CD4-positive, alpha-beta T cell treated with Interleukin-4 for 4 hours (primary cell): Measurements from ENCODE around the gene ARRB1.
"Not testable (repeated sequence)": the region's sequence is repeated elsewhere in the genome, so short reads cannot be mapped to it uniquely, and the experiment has no call there.

Experiments
- DNase-seq: peaks from one replicate; pipeline ENCODE4 v3.0.0-alpha.2; 2020

ARRB1 gene

DNA sequence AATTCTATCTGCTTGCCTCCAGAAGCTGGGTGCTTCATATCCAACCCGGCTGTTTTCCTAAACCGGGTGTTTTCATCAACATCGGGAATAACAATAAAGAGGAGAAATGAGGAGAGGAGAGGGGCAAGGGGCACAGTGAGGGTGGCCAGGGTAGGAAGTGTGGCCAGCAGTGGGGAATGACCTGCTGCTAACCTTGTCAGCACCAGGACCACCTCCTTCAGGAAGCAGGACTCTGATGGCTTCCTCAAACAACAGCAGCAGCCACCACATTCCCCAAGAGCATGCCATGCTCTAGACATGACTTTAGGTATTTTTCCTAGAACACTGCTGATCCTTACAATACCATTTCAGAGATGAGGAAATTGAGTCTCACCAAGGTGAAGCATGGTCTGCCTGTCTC lies 58.5 kb downstream of the ARRB1 start:
- no peak for DNase-seq

DNA sequence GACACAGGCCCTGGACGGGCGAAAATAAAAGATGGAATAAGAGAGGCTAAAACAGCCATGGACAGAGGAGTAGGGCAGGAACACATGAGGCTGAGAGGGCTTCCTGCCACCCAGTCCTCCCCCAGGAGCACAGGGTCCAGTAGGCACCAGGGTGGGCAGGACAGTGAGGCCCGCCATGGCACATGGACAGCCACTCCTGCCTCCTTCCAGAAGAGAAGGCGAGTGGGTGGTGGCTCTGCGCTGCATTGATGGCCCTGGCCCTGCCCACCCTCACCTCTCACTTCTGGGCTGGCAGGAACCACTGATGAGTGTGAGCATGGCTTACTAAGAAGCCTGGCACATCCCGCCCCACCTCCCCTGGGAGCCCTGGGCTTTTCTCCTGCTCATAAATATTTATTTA lies 59.7 kb downstream of the ARRB1 start:
- no peak for DNase-seq

DNA sequence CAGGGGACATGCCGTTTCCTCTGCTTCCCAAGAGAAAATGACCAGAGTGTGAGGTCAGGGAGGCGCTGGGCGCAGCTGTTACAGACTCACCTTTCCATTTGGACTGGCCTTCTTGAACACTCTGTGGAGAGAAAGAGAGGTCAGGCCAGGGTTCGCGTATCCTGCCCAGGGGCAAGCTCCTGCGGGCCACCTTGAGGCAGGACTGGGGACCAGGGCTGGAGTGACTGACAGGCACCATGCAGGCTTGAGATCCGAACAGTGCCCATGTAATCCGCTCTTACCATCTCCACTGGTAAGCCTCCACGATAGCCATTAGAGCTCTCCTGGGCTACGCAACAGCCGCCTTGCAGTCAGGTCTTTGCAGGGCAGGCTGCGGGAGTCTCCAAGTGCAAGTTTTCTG lies 61.5 kb downstream of the ARRB1 start:
- no peak for DNase-seq

DNA sequence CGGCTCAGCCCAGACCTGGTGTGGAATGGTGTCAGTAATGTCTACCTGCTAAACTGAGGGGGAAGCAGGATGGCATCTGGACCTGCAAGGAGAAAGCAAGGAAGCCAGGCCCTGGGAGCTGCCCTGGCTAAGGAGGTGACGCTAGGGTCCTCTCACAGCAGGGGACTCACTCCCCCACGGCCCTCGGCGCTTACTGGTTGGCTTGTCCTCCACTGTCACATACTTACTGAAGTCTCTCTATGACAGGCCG lies 62.0 kb downstream of the ARRB1 start:
- no peak for DNase-seq

DNA sequence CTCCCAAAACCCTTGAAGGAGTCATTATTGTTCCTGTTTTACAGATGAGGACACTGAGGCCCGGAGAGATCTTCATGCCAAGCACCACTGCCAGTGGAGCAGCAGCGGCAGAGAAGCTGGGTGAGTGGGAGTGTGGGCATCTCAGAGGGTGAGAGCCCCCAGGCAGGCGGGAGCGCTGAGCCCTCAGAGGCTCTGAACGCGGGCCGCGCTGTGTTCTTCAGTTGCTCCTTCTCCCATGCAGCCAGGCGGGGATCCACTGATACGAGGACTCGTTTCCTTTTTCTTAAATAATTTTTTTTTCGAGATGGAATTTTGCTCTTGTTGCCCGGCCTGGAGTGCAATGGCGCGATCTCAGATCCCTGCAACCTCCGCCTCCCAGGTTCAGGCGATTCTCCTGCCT lies 63.9 kb downstream of the ARRB1 start:
- no peak for DNase-seq

DNA sequence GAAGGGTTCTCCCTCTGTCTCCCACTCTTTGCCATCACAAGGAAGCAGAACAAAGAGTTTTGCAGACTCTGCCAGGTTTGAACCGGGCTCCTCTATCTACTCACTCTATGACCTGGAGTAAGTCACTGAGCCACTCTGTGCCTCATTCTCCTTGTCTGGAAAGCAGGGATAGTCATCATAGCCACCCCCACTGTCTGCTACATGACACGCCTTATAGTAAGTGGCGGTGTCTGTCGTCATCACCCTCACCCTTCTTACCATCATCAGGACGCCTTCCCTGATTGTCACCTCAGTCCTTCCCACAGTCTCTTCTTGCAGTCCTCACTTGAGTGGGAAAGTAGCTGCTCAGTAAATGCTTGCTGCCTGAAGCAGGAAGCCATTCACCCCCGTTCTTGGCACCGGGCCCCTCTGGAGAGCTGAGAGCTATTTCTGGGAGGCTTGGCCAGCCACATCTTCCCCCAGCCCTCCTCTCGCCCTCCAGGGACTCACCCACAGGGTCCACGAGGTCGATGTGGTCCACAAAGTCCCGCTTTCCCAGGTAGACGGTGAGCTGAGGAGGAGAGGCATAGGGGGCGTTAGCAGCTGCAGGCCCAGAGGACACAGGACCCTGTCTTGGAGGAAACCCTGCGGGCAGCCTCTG lies 64.5 kb downstream of the ARRB1 start:
- no peak for DNase-seq

DNA sequence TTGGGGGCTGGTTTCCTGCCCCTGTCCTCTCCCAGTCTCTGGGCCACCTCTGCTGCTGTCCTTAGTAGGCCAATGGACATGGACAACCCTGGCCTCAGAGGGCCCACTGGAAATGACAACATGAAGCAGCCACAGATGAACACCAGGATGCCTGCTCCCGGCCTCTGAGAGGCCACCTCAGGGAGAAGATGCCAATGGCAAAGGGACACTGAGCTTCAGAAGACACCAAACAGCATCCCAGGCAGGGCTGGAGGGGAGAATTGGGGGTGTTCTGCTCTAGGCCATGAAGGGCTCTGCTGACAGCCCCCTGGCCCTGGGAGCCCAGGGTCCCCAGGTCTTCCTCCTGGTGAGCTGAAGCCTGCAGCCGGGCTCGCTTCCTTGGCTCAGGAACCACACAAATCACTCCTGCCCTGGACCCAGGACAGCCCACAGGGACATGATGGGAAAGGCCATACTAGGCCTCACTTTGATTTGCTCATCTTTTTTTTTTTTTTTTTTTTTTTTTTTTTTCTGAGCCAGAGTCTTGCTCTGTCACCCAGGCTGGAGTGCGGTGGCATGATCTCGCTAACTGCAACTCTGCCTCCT lies 65.6 kb downstream of the ARRB1 start:
- no peak for DNase-seq

DNA sequence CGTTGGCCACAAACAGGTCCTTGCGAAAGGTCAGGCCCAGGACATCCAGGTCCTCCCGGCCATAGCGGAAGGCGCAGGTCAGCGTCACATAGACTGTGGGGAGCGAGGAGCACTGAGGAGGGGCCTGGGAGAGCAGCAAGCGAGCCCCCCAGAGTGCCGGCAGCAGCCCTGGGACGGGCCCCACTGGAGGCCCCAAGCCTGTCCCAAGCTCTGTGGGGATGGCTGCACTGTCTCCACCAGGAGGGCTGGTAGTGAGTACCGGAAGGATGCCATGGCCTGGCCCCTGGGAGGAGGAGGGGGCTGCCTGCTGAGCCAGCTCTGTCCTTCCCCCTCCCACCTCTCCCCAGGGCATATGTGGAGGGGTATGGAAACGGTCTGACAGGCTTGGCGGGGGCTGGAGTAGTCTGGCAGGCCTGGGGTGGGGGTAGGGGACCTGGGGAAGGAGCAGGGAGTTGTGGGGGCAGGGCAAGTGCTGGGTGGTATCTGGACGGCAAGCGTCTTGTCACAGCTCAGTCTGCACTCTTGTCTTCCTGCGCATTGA lies 68.0 kb downstream of the ARRB1 start:
- no peak for DNase-seq

DNA sequence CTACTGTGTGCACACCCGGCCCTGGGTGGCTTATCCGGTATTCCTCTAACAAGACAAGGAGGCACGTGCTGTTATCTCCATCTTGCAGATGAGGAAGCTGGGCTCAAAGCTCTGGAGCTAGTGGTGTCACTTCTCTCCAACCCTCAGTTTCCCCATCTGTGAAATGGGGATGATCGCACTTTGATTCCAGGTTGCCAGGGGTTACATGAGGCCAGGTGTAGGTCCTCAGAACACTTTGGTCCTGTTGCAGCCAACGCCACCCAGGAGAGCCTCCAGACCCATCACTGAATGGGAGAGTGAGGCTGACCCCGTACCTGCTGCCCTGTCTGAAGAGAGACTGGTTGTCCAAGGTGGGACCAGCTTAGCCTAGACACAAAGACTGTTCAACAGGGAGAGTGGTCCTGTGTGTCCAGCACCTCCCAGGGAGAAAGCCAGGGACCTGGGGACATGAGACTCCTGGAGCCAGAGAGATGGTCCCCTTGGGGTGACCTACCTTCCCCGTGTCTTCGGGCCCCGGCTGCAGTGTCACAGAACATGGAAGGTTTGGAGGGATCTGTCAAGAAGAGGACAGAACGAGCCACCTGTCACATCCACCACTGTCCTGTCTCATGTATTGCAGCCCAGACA lies 69.9 kb downstream of the ARRB1 start:
- no peak for DNase-seq

DNA sequence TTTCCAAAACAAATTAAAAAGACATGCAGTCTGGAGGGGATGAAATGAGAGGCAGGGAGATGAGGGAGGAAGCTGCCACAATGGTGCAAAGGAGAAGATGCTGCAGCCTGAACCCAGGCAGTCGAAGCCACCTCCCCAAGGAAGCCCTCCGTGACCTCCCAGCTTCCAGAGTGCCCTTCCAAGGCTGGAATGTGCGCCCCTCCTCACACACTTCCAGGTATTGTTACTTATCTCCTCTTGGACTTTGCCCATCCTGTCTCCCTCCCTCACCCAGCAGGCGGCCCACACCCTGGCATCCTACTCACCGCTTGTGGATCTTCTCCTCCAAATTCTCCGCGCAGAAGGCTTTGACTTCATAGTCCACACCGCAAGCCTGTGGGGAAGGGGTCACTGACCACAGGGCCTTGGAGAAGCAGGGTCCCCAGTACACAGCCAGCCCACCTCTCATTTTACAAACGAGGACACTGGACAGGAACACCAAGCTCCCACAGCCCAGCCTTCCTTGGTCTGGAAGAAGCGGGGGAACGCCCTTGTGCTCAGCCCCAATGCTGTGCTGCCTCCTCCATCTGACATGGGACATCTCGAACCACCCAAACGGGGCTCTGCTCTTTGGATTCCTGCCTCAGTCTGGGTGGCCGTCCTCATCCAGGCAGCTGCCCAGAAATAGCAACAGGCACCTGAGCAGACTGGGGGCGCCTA lies 70.5 kb downstream of the ARRB1 start:
- no peak for DNase-seq

DNA sequence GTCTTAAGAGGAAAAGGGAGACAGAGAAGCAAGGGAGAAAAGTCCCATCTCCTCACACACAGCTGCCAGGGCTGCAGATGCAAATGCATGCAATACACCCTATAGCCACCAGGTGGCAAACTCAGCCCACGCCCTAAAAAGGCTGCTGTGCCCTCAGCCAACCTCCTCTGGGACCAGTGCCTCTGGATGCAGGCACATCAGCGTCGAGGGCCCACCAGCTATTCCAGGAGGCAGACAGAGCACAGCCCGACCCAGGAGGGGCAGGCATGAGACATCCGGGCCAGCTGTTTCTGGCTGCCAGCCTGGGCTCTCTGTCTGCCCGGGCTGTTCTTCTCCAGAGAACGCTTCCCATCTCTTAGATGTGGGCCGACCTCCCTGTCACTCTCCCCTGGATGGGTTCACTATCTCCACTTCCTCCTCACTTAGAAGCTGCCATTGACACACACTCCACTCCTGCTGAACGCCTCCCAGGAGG lies 71.2 kb downstream of the ARRB1 start:
- peak; percentile 68 for DNase-seq

DNA sequence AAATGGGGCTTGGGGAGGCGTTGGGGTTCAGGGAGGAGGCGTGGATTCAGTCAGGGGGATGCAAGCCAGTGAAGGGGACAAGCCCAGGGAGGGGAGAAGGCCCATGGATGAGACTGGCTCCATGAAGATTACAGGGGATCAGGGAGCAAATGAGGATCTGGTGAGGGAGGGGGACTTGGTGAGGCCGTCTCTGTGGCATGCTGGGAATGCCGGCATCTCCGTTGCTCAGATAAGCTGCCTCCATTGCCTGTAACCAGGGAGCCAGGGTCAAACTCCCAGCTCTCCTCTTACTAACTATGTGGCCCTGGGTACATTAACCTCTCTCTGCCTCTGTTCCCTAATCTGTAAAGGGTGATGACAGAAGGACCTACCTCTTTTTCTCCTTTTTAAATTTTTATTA lies 72.2 kb downstream of the ARRB1 start:
- DNase-seq, result no peak

DNA sequence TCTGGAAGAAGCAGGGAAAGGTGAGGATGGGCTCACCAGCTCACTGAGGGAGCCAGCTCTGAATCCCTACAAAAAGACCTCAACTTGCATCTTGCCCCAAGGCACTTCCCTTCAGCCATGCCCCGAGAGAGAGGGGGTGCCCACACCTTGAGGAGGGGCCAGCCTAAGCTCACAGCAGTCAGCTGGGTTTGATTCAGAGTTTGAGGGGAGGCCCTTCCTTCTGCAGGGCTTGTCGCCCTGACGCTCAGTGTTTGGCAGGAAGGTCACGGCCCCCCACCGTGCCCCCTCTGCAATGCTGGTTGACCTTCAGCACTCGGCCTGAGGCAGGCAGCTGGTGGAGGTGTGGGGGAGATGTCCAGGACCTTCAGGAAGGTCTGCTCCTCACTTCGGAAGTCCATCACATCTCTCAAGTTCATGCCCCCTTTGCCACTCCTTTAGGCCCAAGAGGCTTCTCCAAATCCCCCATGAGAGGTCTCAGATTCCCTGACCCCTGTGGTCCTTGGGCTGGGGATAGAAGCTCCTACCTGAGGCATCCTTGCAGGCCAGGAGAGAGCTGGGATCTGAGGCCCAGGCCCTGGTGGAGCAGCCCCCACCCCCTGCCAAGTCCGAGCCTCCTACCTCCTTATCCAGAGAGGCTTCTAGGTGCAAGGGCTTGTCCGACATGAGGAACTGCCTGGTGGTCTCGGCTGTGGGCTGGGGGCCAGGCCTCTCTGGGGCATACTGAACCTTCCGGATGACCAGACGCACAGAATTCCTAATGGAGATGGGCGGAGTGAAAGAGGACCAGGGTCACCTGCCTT lies 73.3 kb downstream of the ARRB1 start:
- no peak for DNase-seq

DNA sequence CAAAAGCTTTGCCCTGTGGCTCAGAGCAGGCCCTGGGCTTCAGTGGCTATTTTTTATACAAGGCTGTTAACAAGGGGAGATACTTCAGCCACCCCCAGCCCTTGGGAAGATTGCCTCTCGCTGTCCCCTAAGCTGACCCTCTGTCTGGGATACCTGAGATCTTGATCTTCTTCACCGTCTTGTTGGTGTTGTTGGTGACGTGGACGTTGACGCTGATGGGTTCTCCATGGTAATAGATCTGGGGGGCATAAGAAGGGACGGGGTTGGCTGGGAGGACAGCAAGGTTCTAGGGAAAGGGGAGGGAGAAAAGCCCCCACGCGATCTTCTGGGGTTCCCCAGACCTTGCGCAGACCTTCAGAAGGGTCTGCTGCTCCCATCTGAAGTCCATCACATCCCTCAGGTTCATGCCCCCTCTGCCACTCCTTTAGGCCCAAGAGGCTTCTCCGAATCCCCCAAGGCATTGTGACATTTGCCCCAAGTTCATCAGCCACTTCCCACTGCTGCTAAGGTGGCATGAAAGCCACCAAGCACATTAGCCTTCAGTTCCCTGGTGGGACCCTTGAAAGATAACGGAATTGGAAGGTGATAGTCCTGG lies 74.2 kb downstream of the ARRB1 start:
- no peak for DNase-seq

DNA sequence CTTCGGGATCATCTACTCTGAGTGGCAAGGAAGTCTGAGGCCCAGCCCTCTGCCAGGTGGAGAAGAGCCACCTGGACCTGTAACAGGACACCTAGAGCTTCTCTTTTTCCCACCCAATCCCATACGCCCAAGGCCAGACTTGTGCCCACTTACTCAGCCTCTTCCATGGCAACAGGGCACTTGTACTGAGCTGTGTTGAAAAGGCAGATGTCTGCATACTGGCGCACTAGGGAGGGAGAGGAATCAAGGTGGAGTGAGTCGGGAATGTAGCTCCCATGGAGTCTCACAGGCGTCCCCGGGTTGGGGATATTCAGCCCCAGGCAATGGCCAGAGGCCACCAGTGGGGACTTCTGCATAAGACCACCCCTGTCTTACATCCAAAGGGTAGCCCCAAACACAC lies 74.8 kb downstream of the ARRB1 start:
- no peak for DNase-seq

DNA sequence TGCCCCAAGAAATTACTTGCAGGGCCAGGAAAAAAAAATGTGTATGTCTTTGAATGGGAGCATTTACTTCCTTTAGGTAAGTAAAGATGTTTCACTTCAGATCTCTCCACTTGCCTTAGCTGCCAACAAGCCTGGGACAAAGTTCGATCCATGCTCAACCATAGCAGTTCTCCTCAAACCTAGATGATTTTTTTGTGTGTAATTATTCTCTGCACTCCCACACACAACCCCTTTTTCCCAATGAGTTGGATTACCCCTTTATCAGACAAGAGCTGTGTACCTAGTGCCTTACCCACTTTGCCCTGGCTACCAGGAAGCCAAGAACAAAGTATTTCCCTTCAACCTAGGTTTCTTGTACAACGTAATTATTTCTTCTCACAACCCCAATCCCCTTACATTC lies 75.3 kb downstream of the ARRB1 start:
- DNase-seq, result peak; percentile 6

DNA sequence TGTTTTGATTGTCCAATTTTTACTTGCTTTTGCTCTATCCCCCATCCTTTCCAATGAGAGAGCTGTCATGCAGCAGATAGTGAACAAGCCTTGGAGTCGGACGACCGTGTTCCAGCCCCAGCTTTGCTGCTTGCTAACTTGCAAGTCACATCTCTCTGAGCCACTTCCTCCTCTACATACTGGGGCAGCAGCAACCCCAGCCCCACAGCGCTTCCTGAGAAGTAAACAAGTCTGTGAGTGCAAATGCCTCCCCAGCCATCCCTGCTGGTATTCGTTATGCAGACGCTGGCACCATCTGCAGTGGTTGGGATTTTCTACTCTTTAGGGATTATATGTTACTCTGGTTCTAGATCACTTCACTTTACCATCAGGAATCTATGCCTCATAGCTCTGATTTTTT lies 75.9 kb downstream of the ARRB1 start:
- peak; percentile 90 for DNase-seq

DNA sequence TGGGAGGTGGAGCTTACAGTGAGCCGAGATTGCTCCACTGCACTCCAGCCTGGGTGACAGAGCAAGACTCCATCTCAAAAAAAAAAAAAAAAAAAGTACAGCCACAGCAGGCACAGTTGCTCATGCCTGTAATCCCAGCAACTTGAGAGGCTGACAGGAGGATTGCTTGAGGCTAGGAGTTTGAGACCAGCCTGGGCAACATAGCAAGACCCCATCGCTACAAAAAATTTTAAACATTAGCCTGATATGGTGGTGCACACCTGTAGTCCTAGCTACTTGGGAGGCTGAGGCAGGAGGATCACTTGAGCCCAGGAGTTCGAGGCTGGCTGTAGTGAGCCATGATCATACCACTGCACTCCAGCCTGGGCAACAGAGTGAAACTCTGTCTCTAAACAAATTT lies 76.7 kb downstream of the ARRB1 start:
- not testable (repeated sequence) for DNase-seq

DNA sequence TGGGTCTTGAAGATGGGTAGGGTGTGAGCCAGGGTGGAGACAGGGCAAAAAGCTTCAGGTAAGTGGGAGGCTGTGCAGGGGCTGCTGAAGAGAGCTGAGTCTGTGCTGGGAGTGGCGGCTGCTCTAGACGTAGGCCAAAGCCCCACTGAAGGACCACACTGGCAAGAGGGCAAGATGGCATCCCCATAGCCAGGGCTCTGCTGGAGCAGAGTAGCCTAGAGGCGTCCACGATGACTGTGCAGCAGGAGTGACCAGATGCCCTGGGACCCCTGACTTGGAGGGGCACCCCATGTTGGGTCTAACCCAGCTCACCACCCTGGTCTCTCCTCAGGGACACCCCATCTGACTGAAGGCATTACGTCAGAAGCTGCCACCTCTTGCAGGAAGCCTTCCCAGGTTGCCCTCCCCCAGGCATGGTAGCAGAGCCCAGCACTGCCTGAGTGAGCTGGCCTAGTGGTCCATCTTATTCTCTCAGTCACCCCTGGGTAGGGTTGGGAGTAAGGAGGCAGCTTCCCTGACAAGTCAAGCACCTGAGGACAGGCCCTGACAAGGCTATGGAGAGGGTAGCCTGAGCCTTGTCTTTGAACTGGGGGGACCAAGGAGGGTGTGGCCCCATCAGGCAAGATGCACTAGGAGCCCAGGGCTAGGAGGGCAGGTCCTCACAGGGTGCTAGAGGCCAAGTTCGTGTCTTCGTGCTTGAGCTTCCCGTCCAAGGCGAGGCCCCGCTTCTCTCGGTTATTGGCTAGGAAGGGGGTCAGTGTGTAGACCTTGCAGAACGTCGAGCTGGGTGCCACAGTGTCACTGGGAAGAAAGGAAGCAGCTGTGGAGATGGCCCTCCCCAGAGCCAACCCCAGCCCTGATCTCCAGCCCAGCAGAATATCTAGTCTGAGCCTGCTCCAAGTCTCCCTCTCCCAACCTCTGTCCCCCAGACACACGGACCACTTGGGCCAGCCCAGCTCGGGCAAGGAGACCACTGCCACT lies 77.8 kb downstream of the ARRB1 start:
- no peak for DNase-seq

DNA sequence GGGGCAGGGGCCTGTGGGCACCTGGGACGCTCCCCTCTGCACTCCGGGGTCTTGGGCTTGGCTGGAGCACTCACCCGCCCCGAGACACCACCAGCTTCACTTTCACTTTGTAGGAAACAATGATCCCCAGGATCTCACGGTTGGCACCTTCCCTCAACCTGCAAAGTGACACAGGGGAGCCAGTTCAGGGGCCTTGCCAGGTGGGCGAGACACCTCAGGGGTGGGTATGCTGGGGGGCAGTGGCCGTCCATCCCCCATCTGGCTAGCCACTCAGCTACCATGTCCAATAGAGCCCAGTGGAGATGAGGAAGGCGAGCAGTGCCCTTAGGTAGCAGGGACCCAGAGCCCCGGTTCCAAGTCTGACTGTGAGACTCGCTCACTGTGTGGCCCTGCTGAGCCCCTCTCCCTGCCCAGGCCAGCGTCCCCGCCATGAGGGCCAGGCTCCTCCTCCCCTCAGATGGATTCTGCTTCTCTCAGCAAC lies 78.6 kb downstream of the ARRB1 start:
- DNase-seq, result no peak

DNA sequence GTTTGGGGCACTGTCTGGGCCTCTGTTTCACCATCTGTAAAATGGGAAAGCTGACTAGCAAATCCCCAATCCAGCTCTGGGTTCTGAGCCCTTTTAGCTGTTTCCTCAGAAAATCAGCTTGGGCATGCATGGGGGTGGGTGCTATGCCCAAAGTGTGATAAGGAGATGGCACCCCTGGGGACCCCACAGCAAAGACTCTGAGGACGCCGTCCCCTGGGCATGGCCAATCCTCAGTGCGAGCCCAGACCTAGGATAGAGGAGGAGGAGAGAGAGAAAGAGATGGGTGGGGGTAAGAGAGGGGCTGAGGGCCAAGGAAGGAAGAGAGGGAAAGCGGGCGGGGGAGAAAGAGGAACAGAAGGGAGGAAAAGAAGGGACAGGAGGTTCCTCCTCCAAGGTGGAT lies 79.1 kb downstream of the ARRB1 start:
- no peak for DNase-seq
